Body of pancreas (tissue), 4 donors: Measurements from ENCODE around the gene KIF3A.

Source experiments
- CTCF ChIP-seq, 7 experiments: fragments of 450-650 bp in 4 of 7; fragments of 200-600 bp in 3 of 7; sonication (generic) in 3 of 7; IDR thresholded peaks; one replicate each; pipeline ENCODE4 v1.5.1; 2016 to 2019; ENCODE audit warnings: antibody characterized with exemption in 7 of 7
- POLR2A ChIP-seq, 3 donors: fragments of 450-650 bp; IDR thresholded peaks; one replicate each; pipeline ENCODE4 v1.6.1; 2016; ENCODE audit warnings: antibody characterized with exemption in 3 of 3, mild to moderate bottlenecking in 2 of 3

DNA sequence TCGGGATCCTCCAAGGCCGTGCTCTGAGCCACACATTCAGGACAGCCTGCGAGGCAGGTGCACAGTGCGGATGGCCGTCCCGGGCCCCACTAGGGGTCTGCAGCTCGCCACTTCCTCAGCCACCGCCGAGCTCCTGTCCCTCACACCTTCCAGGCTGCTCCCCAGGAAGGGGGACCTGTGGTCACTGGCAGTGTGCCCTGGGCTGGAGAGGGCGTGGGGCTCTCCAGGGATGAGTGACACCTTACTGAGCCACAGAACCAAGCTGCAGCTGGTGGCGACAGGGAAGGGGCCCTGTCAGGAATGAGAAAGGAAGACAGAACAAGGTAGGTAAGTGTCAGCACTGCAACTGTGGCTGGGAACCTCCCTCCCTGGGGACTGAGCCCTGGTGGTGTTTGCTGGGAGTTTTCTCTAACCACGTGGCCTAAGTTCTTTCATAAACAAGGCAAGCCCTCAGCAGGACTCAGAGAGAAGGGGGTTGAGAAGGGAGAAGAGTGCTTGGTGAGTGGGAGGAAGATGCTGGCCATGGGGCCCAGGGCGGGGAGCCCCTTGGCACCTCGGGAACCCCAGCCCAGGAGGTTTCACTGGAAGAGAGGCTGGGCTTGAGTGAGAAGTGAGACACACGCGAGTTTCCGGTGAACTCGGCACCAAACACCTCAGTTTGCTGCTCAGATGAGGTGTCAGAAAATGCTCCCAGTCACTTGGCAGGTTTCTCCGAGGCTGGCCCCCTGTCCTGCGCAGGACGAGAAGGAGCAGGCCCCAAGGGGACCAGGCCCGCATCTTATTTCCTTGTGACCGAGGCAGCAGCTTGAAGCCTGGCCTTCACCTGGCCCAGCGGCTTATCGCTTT is 74.2 kb downstream of the KIF3A start:
- no peak for TF ChIP-seq POLR2A (IDR thresholded peaks at IDR 0.05)
- TF ChIP-seq CTCF (IDR thresholded peaks at IDR 0.05): no peak
